AG09319 (cell line): ENCODE results near the gene NSD1.
"Not testable (repeated sequence)": the region's sequence is repeated elsewhere in the genome, so short reads cannot be mapped to it uniquely, and the experiment has no call there.

ENCODE experiments used
- DNase-seq: peaks from one replicate; pipeline ENCODE4 v3.0.0-alpha.2; 2010; ENCODE audit warnings: low read depth; ENCODE audit errors: extremely low read depth
- TF ChIP-seq, protein P1 (sequence below): IDR thresholded peaks from 2 replicates; pipeline ENCODE4 v1.5.1; 2011; ENCODE audit warnings: low read depth, mild to moderate bottlenecking, inconsistent platforms, low read length, moderate library complexity

The NSD1 gene

DNA sequence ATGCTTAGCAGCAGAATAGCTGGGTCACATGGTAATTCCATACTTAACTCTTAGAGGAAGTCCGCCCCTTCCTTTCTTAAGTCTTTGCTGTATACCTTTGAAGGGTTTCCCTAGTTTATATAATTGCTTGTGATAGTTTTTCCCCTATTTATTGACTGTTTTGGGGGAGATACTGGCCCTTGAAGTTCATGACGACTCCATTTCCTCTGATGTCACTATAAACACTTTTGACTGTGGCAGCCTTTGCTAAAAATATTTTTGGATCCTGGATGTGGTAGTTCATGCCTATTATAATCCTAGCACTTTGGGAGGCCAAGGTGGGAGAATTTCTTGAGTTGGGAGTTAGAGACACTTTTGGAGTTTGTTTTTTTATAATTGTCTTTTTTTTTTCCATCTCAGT lies 38.4 kb downstream of the NSD1 start:
- TF ChIP-seq, protein P1, sequence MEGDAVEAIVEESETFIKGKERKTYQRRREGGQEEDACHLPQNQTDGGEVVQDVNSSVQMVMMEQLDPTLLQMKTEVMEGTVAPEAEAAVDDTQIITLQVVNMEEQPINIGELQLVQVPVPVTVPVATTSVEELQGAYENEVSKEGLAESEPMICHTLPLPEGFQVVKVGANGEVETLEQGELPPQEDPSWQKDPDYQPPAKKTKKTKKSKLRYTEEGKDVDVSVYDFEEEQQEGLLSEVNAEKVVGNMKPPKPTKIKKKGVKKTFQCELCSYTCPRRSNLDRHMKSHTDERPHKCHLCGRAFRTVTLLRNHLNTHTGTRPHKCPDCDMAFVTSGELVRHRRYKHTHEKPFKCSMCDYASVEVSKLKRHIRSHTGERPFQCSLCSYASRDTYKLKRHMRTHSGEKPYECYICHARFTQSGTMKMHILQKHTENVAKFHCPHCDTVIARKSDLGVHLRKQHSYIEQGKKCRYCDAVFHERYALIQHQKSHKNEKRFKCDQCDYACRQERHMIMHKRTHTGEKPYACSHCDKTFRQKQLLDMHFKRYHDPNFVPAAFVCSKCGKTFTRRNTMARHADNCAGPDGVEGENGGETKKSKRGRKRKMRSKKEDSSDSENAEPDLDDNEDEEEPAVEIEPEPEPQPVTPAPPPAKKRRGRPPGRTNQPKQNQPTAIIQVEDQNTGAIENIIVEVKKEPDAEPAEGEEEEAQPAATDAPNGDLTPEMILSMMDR = no peak
- no peak for DNase-seq

DNA sequence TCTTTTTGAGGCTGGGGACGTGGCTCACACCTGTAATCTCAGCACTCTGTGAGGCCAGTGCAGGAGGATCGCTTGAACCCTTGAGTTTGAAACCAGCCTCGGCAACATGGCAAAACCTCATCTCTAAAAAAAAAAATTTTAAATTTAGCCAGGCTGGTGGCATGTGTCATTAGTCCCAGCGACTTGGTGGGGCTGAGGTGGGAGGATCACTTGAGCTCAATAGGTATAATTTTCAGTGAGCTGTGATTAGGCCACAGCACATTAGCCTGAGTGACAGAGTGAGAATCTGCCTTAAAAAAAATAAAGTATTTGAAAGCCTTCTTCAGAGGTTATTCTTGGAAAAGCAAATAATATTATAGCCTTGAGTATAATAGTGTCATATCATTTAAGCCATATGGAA lies 41.8 kb downstream of the NSD1 start:
- TF ChIP-seq, protein P1 = no peak
- DNase-seq = no peak

GRCh38 chr5:177176175-177176711 lies 42.7 kb downstream of the NSD1 start:
- TF ChIP-seq, protein P1 = no peak
- no peak for DNase-seq

- DNase-seq = not testable (repeated sequence)
Observed at GRCh38 chr5:177177847-177178437, 44.4 kb downstream of the NSD1 start.

- TF ChIP-seq, protein P1 = no peak
- DNase-seq = no peak
Observed at GRCh38 chr5:177178733-177179304, 45.2 kb downstream of the NSD1 start.

DNA sequence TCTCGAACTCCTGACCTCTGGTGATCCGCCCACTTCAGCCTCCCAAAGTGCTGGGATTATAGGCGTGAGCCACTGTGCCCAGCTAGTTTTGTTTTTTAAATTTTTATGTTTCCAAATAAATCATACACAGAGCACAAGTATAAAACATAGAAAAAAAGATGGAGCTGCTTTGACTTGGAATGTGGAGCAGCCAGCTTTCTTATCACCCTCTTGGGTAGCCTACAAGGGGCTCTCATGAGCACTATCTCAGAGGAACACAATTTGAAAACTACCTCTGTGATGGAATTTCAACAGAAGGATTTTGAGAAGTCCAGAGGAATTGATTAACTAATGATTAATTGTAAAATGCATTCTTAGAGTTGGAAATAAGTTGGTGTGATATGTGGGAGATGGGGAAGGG lies 45.9 kb downstream of the NSD1 start:
- TF ChIP-seq, protein P1 = no peak
- no peak for DNase-seq

DNA sequence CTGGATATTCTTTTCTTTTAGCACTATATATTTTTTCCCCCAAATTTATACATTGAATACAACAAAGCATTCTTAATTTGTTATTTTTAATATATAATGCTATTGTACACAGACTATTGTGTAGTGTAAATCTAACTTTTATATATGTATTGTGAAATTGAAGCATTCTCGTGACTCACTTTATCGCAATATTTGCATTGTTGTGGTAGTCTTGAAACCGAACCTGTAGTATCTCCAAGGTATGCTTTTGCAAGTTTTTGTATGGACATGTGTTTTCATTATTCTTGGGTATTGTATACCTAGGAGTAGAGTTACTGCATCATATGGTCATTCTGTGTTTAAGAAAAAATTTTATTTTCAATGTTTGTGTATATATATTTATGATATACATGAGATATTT lies 49.6 kb downstream of the NSD1 start:
- DNase-seq = no peak
- TF ChIP-seq, protein P1 = no peak
